Stimulated activated CD4-positive, alpha-beta T cell treated with anti-CD3 and anti-CD28 coated beads, Interleukin-15, amount 100 ng/mL, for 48 hours (primary cell): Measurements from ENCODE around the gene LINGO4.

Experiments used
- DNase-seq, 2 donors: peaks; one replicate each; pipeline ENCODE4 v3.0.0-alpha.2; 2020; ENCODE audit warnings: low read depth in 2 of 2

Gene LINGO4

DNA sequence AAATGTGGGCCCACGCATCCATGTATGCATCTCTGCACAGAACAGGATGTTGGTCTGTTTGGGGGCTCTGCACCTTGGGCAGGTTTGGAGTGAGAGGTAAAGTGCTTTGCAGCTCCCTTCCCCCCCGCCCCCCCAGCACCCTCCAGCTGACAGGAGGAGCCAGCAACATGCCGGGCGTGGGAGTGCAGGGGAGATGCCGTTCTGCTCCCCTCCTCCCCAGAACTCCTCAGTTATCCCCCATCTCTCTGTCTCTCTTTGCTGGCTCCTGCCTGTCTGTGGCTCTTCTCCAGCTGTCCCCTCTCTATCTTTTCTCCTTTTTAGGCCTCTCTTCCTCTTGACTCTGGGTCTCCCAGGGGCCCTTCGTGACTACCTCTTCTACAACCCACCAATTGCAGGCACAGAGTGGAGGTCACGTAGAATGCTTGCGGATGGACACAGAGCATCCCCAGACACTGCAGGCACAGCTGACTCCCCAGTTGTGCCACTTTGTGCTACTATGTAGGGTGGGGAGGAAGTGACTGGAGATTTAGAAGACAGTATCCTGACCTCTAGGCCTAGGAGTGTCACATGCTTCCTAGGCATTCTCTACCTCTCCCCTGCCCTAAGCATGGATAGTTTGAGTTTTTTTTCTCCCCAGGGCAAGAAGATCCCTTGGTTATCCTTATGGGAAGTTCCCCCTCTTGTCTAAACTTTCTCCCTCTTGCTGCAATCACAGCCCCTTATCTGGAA is 28.1 kb upstream of the LINGO4 start:
- no peak for DNase-seq

DNA sequence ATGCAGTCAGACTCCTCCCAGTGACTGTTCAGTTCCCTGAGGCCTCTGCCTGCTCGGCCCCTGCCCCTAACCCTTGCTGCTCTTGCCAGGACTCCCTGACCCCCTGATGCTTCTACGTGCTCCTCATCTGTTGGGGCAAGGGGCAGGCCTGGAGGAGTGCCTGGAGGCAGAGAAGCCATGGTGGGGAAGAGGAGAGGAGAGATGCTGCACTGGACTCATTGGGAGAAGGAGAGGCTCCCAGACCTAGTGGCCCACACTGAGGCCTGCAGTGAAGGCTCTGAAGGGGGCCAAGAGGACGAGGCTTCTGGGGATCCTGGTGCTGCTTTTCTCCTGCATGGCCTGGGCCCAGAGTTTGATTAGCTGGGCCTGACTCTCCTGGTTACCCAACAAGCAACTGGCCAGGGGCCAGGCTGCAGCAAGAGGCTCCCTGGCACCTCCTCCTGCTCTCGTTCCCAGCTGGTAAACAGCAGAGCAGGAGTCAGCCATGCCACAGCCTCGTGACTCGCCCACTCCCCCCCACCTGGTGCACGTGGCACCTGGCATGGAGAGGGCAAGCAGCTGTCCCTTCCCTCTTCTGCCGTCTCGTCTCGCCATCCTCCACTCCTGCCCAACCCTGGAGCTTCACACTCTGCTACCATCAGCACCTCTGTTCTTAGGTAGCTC is 27.2 kb upstream of the LINGO4 start:
- DNase-seq: no peak

DNA sequence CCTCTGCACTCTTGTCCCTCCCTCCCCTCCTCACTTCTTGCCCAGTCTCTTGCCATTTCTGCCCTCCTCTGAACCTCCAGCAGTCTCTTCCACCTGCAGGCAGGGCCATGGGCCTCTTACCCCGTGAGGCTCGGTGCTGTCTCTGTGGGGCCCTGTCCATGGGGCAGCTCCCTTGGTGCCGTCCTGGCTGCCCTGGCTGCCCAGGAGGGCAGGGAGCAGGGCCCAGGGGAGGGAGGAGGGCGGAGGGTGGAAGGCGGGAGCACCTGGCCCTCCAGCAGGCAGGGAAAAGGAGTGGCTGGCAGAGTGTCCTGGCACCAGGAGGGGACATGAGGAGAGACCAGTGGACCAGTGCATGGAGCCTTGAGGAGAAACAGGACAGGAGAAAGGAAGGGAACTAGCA is 26.4 kb upstream of the LINGO4 start, which contains the start of gene RORC:
Gene RORC (minus strand): TSS at position 198 of the 400 bp plus-strand sequence. CDS start 38 bp downstream, at position 160.
- no peak for DNase-seq

DNA sequence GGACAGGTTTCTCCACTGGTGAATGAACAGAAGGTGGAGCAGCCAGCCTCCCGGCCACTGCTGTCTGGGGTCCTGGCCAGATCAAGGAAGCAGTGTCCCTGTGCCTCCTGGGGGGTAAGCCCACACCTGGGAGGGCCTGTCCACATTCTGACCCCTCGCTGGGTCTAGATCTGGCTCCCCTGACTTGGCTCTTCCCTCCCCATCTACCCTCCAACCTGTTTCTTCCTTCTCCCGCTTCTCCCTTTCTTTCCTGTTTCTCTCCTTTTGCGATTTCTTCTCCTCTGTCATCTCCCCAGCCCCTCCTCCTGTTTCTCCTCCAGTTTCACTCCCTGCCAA is 26.0 kb upstream of the LINGO4 start:
- DNase-seq: no peak

DNA sequence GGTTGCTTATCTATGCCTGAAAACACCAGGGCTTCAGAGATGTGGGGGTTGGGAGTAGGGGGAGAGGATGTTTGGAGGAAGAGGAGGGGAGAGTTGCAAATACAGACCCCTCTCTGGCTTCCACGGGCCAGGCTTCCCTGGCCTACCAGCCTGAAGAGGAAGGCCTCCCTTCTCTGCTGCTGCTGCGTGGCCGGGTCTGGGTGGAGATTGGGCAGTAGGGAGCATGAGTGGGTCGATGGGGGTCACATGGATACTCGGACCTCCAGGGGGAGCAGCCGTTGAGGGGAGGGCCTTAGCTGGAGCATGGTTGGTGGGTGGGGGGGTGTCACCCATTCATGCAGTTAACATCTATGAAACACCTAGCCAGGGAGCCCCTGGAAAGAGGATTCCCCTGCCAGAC is 24.8 kb upstream of the LINGO4 start:
- no peak for DNase-seq

DNA sequence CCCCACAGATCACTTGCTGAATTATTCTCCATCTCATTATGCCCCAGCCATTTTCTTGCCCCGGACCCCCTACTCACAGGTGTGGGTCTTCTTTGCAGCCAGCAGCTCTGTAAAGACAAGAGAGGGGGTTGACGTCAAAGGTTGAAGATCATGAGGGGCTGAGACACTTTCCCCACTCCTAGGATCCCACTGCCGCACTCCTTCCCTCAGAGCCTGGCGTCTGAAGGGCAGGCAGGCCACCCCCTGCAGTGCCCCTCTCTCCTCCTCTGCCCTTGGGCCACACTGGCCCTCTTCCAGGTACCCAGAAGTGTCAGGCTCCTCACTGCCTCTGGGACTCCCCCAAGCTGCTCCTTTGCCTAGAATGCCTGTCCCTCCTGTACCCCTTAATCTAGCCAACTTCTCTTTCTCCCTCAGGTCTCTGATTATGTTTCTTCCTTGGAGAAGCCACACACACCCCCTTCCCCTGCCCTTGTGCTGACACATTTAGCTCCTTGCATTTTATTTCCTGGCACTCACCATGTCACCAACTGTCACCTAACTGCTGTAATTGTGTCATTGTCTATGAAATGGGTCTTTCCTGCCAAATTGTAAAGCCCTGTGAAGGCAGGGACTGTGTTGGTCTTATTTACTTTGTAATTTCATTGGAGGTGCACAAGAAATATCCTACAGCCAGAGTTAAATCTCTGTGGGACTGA is 24.3 kb upstream of the LINGO4 start:
- DNase-seq: no peak

DNA sequence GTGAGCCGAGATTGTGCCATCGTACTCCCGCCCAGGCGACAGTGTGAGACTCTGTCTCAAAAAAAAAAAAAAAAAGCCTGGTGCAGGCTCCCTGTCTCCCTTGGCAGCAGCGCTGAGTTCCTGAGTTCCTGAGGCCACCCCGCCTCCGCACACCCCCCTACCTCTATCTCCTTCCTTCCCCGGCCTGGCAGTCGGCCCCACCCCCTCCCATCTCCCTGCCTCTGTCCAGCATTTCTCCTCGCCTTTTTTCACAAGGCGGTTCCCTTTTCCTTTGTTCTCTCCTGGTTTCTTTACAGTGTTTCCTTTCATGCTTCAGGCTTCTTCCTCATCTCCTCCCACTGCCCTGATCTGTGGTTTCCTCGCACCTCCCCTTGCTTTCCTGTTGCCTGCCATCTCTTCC is 23.7 kb upstream of the LINGO4 start:
- no peak for DNase-seq

DNA sequence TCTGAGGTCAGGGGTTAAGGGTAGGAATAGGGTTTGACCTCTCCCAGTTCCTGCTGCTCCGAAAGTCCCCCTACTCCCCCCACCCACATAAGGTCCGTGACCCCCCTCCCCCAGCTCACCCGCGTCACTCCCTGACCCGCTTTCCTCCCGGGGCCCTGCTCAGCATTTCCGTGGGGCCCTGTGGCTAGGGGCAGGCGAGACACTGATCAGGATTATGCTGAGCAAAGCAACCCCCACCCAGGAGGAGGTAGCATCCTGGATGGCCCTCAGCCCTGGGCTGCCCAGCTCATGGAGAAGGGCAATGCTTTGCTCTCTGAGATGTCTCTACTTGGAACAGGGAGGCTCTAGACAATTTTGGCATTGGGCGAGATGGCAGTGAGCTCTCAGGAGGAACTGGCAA is 22.6 kb upstream of the LINGO4 start:
- DNase-seq: no peak

DNA sequence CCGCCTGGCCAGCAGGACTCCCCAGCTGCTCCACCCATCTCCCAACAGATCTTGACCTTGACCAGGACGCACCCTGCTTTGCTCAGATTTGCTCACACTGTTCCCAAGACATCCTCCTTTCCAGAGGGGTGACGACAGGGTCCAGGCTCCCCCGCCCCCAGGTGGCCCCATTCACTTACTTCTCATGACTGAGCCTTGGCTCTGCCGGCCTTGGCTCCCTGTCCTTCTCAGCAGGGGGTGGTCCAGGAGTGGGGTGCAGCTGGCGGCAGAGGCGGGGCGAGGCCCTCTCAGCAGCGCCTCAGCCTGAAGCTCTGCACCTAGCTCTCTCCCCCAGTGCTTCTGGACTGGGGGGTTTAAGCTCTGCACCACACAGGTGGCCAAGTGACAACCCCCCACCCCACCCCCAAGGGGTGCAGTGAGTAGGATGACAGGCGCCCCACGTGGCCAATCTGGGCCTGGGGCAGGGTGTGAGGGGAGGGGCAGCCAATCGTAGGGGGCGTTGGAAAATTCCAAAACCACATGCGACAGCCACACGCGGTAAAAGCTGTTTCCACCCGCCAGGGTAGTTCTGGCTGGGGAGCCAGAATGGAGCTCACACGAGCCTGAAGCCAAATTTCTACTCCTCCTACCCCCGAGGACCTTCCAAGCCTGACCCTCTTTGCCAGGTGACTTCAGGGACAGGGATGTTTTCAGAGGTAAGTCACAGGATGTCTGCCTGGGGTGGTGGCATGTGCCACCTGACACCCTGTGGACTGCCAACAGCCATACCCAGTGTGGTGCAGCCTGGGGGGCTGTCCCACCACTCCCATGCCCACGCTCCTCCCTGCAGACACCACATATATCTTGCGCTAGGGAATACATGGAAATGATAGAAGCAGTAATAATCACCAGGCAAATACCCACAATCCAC is 20.8 kb upstream of the LINGO4 start:
- DNase-seq: no peak

DNA sequence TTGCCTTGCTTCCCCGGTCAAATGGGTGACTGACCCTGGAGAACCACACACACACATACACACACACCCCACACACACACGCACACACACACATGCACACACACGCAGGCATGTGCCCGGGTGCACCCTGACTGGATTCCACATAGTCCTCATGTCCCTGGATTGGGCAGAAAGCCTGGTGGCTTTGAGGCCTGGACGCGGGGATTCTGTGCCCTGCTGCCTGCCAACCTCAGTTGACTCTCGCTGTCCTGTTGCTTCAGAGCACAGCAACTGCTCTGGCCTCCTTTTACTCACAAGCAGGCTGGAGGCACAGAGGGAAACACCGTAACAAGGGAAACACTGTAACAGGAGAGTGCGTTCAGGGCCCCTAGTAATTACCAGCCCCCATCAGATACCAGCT is 20.0 kb upstream of the LINGO4 start:
- no peak for DNase-seq

DNA sequence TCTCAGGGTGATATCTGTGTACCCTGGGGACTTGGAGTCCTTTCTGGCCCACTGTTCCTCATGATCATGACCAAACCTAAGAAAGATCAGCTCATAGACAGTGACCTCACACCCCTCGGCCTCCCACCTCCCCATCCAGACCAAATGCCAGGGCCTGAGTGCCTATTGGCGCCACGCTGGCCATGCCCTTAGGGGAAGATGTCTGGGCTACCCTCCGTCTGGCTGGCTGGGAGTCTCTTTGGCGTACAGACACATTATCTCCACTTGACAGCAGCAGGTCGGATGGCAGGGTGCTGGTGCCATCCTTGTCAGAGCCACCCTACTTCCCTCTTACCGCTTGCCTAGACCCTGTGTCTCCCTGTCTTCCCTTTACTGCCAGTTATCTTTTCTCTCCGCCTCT is 18.0 kb upstream of the LINGO4 start:
- DNase-seq: no peak

DNA sequence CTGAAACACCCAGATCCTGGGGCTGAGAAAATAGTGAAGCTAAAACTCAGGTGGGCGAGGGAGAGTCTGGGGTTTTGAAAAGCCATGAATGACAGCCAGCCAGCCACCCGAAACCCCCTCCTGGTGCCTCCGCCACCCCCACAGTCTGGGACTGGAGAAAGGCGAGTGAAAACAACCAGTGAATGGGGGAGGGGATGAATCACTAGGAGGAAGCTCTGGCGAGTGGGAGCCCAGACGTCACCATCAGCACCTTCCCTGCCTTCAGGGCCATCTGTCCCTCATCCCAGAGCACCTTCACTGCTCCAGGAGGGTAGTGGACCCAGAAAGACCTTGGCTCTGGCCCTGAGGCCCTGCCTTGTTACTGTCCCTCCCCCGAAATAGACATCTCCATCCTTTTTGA is 17.2 kb upstream of the LINGO4 start:
- DNase-seq: peak; percentile 56 to 60

DNA sequence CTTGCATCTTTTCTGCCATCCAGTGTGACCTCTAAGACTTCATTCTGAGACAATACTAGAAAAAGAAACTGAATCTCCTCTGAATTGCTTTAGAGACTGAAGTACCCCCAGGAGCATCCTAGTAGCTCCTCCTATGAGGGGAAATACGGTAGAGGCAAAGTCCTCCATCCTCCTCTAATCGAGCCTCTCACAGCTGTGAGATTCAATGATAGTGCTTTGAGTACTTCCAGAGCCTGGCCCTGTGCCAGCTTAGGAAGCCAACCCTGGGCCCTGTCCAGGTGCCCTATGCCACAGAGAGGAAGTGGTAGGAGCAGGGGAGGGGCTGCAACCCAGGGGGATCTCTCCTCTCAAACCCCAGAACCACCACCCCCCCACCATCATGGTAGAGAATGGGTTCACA is 15.7 kb upstream of the LINGO4 start:
- DNase-seq: no peak

DNA sequence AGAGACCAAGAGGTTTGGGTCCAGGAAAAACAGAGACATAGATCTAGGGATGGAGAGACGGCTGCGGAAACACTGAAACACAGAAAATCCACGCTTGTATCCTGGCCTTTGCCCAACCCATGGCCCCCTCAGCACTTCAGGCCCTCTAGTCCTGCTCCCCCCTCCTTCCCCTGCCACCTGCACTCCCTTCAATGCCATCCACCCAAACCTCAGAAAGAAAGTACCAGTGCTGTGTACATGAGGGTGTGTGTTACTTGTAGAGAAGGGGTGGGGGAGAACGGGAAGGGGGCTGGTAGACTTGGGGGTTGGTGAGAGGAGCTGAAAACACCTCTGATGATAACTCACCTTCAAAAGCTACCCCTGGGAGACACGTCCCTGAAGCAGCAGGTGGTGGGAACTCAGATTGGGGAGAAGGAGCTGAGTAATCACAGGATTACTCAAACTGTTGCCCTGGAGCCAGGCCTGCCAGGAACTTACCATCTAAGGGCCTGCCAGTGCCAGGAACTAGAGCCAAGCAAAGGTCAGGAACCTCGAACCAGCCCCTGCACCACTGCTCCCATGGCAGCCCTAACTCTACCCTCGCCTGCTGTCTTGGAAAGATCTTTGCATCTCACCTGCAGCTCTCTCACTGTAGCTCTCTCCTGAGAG is 14.9 kb upstream of the LINGO4 start:
- DNase-seq: peak in 1 of 2 donors; percentile 52

DNA sequence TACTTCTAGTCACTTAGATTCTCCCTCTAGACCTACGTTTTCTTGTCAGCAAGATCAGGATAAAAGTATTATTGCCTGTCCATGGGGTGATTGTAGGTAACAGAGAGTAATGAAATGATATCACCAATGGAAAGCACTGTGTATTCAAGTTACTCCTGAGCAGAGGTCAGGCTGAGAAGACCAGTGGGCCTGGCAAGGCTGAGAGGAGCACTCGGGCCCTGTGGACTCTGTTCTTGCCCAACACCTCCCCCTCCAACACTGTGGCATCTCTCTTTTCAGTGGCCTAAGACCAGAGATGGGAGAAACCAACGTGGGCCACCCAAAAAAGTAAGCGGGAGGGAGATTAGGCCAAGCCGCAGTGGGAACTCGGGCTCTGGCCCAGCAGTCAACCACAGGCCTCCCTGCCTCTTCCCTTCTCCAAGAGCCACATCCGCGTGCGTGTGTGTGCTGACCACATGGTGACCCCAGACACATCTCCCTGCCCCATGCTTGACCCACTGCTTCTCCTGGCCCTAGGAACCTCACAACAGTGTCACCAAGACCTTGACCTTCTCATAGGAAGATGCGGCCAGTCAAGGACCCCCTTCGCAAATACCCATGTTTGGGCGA is 14.1 kb upstream of the LINGO4 start:
- no peak for DNase-seq

DNA sequence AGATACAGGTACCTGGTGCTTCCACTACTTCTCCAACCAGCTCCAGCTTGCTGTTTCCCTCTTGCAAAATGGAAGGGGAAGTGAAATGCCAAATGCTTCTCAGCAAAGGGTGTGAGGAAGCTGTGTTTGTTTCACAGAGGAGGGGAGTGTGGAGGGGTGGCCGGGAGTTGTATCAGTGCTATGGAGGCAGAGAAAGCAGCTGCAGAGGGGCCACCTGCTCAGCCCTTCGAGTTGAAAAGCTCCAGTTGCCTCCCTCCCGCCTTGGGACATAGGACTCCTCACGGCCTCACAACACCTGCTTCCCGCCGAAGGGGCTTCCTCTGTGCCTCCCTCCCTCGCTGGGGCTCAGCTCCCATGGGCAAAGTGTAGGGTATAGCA is 12.1 kb upstream of the LINGO4 start:
- no peak for DNase-seq

DNA sequence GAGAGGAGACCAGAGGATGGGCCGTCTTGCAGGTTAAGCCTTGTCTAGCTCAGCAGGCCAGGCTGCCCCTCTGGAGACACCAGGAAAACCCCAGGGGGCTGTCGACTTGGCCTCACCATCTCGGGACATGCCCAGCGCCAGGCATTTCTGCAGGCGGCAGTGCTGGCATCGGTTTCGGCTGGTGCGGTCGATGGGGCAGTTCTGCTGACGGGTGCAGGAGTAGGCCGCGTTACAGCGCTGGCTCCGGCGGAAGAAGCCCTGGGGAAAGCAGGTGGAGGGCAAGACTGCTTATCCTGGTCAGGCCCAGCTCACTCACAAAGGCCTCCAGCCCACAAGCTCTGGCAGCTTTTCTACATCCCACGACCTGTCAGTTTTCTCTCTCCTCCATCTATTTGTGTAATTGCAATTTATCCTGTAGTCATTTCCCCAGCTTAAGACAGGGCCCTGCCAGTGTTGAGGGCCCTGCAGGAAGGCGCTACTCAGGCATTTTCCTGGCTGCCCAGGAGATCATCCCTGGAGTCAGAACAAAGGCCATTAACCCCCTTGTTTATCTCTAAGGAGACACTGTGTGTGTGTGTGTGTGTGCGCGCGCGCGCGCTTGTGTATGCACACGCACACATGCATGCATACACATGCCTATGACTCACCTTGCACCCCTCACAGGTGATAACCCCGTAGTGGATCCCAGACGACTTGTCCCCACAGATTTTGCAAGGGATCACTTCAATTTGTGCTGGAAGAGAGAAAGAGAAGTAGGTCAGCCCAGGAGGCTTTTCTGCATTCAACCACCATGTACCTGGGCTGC is 11.5 kb upstream of the LINGO4 start:
- DNase-seq: no peak

DNA sequence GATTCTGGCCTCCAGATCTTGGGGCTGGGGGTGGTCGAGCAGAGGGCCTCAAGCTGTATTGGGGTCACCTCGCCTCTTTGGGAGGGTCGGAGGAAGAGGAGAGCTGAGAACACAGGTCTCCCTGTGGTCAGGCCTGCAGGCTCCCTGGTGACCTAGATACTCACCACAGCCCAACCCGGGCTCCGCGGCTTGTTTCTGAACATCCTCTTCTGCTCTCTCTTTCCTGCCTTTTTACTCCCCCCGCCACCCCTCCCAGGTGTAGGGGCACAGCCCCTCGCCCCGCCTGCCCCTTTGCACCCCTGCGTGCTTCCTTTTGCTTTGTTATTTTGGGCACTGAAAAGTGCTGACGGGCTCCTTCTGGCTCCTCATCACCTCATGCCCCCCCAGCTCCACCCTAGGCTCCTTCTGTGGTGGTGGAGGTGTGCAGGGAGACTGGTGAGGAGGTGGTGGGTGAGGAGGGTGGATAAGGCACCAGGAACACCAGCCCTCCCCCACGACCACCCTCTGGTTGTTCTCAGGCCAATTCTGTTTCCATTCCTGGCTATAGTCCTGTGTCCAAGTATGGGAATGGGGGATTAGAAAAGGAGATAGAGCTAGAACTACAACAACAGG is 10.6 kb upstream of the LINGO4 start:
- DNase-seq: no peak

DNA sequence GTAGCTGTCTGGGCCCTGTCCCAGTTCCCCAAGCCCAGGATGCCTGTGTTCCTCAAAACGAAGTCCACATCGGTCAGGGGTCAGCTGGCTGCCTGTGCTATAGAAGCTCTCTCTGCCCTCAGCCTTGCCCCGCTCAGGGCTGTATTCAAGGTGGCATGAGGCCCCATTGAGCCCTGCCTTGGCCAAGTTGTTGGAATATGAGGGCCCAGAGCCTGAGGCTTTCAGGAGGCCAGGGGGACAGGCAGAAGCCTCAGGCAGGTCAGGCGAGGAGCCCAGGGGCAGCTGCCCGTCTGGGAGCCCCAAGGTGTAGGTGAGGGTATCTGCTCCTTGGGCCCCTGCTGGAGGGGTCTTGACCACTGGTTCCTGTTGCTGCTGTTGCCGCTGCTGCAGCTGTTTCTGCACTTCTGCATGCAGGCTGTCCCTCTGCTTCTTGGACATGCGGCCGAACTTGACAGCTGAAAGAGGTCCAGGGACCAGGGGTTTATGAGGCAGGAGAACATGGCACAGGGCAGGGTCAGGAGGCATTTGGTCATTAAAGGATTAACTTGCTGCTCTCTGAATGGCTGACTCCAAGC is 9.8 kb upstream of the LINGO4 start:
- DNase-seq: no peak

DNA sequence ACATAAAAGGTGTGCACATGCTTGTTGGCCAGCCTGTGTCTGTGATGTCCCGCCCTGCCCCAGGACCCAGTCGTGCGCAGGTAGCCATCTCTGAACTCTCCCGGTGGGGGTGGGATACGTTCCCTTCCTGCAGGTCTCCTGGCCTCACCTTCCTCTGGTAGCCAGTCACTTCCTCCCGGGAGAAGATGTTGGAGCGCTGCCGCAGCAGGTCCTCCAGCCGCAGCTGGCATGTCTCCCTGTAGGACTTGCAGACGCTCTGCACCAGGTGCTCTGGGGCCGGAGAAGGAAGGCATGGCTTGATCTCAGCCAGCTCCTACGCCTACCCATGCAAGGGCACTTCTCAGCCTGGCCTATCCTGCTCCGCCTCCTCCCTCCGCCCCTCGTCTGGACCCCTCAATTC is 9.2 kb upstream of the LINGO4 start:
- DNase-seq: no peak
